ENCODE results near the gene TIMM44.
"Not testable (repeated sequence)": the region's sequence is repeated elsewhere in the genome, so short reads cannot be mapped to it uniquely, and the experiment has no call there.

The TIMM44 gene

GRCh38 chr19:7976461-7976860 is 33.0 kb upstream of the TIMM44 start:
- no peak for DNase-seq (ENCODE audit: low read depth in 2 of 2)

GRCh38 chr19:7975037-7975436 is 31.6 kb upstream of the TIMM44 start:
- no peak for DNase-seq (ENCODE audit: low read depth in 2 of 2)

GRCh38 chr19:7973883-7974282 is 30.4 kb upstream of the TIMM44 start:
- no peak for DNase-seq (ENCODE audit: low read depth in 2 of 2)

- DNase-seq (ENCODE audit: low read depth in 2 of 2), result no peak
Measured at GRCh38 chr19:7971553-7972520, 28.4 kb upstream of the TIMM44 start.

- no peak for DNase-seq (ENCODE audit: low read depth in 2 of 2)
Measured at GRCh38 chr19:7970716-7971448, 27.4 kb upstream of the TIMM44 start.

- DNase-seq (ENCODE audit: low read depth in 2 of 2), result no peak
Measured at GRCh38 chr19:7969555-7969939, 26.1 kb upstream of the TIMM44 start.

- DNase-seq (ENCODE audit: low read depth in 2 of 2), result no peak
Measured at GRCh38 chr19:7968796-7969554, 25.5 kb upstream of the TIMM44 start.

DNA sequence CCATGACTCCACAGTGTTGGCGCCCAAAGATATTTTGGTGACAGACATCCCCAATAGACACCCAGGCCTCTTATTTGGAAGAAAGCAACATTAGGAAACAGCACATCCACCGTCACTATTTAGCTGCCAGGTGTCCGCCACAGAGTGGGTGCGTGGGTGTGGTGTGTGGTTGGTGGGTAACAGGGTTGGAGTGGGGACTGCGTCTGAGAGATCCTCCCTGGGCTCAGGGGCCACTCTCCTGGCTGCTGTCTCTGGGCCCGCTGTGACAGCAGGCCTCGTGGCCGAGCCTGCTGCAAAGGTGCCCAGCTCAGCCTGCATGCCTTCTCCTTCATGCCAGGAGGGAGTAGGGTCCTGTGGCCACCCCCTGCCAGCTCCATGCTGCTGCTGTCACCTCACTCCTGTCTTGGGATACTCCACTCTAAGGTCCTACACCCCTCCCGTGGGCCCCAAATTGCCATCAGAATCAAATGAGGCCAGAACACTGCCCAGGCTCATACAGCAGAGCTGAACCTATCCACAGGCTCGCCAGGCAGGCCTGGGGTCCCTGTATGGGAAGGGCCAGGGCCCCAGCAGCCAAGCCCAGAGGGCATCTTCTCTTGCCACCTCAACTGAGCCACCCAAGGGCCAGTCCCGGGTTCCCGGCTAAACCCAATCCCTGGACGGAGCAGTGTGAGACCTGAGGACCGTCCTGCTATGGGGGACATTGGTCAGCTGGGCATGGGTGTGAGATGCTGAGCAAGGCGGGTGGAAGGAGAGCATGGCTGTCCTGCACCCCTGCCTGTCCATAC is 24.7 kb upstream of the TIMM44 start:
- no peak for DNase-seq (ENCODE audit: low read depth in 2 of 2)

- no peak for DNase-seq (ENCODE audit: low read depth in 2 of 2)
Measured at GRCh38 chr19:7965921-7966665, 22.6 kb upstream of the TIMM44 start.

- no peak for DNase-seq (ENCODE audit: low read depth in 2 of 2)
Measured at GRCh38 chr19:7965259-7965841, 21.9 kb upstream of the TIMM44 start.

DNA sequence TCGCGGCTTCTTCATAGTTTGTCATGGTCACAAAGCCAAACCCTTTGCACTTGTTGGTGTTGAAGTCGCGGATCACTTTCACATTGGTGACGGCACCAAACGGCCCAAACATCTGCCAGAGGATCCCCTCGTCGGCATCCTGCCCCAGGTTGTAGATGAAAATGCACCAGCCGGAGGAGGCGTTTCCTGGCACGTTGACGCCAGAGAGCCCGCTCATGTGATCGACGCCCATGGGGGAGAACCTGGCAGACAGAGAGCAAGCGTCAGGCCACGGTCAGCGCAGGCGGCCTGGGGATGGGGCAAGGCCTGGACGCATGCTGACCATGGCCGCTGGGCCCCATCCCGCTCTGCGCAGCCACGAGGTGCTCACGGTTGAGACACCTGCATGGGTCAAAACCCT is 20.1 kb upstream of the TIMM44 start:
- DNase-seq (ENCODE audit: low read depth in 2 of 2), result no peak

- DNase-seq (ENCODE audit: low read depth in 2 of 2), result no peak
Measured at GRCh38 chr19:7962644-7963268, 19.3 kb upstream of the TIMM44 start.

DNA sequence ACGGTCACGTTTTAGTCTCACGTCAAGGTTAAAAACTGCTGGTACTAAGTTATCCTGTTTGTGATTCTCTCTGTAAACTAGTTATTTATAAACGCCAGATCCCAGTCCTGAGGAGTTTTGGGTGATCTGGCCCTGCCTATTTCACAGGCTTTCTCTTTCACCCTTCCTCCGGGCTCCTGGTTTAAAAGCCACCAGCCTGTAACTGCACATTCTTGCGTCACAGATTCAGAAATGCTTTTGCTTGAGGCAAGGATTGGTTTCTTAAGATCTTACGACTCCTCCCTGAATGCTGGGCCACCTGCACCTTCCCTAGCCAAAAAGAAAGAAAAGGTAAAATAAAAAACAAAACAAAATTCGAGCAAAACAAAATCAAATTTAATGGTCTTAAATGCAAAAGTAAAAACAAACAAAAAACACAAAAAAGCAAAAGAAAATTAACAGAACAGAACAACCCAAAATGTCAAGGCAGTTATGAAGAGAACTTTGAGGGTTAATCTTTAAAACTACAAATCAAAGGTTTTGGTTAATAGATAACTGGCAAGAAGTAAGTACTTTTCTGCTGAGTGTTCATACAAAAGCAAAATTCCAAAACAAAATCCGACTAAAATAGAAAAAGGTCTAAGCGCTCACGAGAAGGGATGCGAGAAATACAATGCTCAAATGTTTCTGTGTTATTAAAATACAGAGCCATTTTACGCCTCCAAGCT is 18.6 kb upstream of the TIMM44 start:
- no peak for DNase-seq (ENCODE audit: low read depth in 2 of 2)

- not testable (repeated sequence) for DNase-seq (ENCODE audit: low read depth in 2 of 2)
Measured at GRCh38 chr19:7961082-7961481, 17.6 kb upstream of the TIMM44 start.

GRCh38 chr19:7959211-7959610 is 15.7 kb upstream of the TIMM44 start:
- no peak for DNase-seq (ENCODE audit: low read depth in 2 of 2)

DNA sequence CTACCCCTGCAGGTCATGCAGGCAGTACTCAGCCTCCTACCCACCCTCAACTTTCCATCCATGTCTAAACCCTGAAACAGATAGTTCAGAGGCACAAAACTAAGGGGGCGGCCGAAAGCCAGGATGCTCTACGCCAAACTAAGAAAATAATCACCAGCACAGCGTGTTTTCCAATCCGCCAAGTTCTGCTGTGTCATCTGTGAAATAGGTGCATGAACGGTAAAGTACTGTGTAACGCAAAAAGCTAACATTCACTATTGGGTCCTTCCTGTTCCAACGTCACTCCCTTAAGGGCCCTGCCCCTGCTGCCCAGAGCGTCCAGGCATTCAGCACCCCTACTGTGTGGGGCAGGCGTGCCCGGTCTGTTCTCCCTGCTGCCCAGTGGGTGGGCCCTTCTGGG is 12.2 kb upstream of the TIMM44 start:
- no peak for DNase-seq (ENCODE audit: low read depth in 2 of 2)

DNA sequence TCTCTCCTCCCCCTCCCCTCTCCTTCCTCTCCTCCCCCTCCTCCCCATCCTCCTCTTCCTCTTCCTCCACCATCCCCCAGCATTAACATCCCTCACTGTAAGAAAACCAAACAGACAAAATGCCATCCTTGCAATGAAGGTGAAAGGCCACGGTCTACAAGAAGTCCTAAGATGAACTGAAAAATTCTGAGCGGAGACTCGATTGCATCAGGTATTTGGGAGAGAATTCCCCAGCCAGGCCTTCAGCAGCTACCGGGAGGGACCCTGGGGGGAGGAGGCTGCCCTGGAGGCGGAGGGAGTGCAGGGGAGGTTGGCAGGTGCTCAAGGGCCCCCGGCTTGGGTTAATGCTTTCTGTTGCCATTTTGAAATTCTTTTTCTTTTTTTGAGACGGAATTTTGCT is 10.1 kb upstream of the TIMM44 start:
- DNase-seq (ENCODE audit: low read depth in 2 of 2), result no peak

- no peak for DNase-seq (ENCODE audit: low read depth in 2 of 2)
Measured at GRCh38 chr19:7953060-7953459, 9.6 kb upstream of the TIMM44 start.

DNA sequence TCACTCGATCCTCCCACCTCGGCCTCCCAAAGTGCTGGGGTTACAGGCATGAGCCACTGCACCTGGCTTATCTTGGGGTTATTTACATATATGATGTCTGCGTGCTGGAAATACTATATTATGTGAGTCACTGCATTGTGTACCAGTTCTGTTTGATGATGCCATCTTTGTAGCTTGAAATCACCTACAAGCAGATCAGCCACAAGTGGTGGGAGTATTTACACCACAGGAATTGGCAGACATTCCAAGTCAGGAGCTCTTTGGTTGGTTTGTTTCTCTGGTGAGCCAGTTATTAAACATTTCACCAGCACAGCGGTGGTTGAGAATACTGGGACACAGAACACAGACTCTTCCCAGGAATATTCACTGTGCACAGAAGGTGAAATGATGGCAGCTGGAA is 4.5 kb upstream of the TIMM44 start:
- DNase-seq (ENCODE audit: low read depth in 2 of 2), result no peak
